ENCODE measurements around the gene MTSS2.

DNA sequence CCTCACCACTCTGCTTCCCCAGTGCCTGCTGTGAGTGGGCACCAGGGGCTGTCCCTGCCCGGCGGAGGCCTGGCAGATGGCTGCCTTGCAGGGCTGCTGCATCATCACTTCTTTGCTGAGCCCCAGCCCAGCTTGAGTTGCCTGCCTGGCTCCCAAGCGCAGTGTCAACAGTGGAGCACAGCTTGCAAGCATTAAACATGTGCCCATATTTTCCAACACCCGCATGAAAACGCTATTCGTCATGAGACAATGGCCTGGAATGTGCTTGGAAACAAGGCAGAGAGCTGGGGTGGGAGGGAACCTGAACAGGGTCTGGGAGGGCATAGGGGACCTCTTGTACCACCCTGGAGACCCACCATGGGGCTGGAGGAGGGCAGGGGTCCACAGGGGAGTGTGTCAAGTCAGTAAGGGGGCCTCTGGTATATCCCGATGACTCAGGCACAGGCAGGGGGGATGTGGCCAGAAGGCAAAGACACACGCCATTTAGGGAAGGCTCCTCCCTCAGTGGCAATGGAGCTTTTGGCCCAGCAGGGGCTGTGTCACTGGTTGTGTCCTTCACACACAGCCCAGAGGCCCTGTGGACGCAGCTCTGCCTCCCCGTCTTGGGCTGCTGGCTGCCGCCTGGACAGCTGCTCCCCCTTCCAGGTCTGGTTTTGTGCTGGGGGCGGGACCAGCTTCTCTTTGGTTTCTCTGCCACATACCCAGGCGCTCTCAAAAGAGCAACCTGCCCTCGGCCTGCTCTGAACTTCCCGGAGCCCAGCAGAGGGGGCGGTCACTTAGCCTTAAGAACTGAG, 17.4 kb upstream of the MTSS2 start:
- TF ChIP-seq EZH2phosphoT487 (IDR thresholded peaks at IDR 0.05; ENCODE audit: low read depth): no peak
- TF ChIP-seq, protein P1, sequence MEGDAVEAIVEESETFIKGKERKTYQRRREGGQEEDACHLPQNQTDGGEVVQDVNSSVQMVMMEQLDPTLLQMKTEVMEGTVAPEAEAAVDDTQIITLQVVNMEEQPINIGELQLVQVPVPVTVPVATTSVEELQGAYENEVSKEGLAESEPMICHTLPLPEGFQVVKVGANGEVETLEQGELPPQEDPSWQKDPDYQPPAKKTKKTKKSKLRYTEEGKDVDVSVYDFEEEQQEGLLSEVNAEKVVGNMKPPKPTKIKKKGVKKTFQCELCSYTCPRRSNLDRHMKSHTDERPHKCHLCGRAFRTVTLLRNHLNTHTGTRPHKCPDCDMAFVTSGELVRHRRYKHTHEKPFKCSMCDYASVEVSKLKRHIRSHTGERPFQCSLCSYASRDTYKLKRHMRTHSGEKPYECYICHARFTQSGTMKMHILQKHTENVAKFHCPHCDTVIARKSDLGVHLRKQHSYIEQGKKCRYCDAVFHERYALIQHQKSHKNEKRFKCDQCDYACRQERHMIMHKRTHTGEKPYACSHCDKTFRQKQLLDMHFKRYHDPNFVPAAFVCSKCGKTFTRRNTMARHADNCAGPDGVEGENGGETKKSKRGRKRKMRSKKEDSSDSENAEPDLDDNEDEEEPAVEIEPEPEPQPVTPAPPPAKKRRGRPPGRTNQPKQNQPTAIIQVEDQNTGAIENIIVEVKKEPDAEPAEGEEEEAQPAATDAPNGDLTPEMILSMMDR (IDR thresholded peaks at IDR 0.05; ENCODE audit: low read depth, low read length): no peak

Measured in OCI-LY3 (cell line).